Thyroid gland (tissue), 4 donors: ENCODE measurements around the gene TMEFF2. TPM values are rescaled to one million over a fixed set of nuclear protein-coding genes. Genes with fewer than 3 reads are reported as not detected.
"Not testable (repeated sequence)": the region's sequence is repeated elsewhere in the genome, so short reads cannot be mapped to it uniquely, and the experiment has no call there.

ENCODE experiments used
- DNase-seq, 2 donors: peaks; one replicate each; pipeline ENCODE4 v3.0.0-alpha.2; 2019
- H3K27ac ChIP-seq, 3 donors: fragments of 200-600 bp; sonication (generic); 1 replicate in 2 of 3; 2 replicates in 1 of 3; pipeline ENCODE4 v1.5.1; 2016 to 2019; ENCODE audit warnings: mild to moderate bottlenecking in 1 of 3, moderate library complexity in 1 of 3
- H3K27me3 ChIP-seq: fragments of 200-600 bp; sonication (generic); one replicate; pipeline ENCODE4 v1.5.1; 2019
- H3K36me3 ChIP-seq, 2 donors: fragments of 200-600 bp; sonication (generic); one replicate each; pipeline ENCODE4 v1.5.1; 2016 to 2019
- H3K4me1 ChIP-seq, 2 donors: fragments of 200-600 bp; sonication (generic); one replicate each; pipeline ENCODE4 v1.5.1; 2017 to 2019
- H3K4me3 ChIP-seq, 3 donors: fragments of 200-600 bp; sonication (generic); replicated peaks in 1 of 3; 1 replicate in 2 of 3; 2 replicates in 1 of 3; pipeline ENCODE4 v1.5.1; 2016; ENCODE audit warnings: mild to moderate bottlenecking in 1 of 3
- H3K9me3 ChIP-seq: fragments of 200-600 bp; sonication (generic); one replicate; pipeline ENCODE4 v1.5.1; 2017
- CTCF ChIP-seq, 6 experiments: fragments of 200-600 bp in 3 of 6; fragments of 450-650 bp in 3 of 6; sonication (generic) in 3 of 6; IDR thresholded peaks; one replicate each; pipeline ENCODE4 v1.5.1; 2016 to 2019; ENCODE audit warnings: antibody characterized with exemption in 6 of 6, mild to moderate bottlenecking in 2 of 6, inconsistent platforms in 1 of 6, moderate library complexity in 1 of 6
- POLR2A ChIP-seq, 2 donors: fragments of 450-650 bp; IDR thresholded peaks; one replicate each; pipeline ENCODE4 v1.6.1; 2017; ENCODE audit warnings: antibody characterized with exemption in 2 of 2, mild to moderate bottlenecking in 2 of 2, moderate library complexity in 1 of 2
- WGBS, 2 donors: methylation state at CpG; one replicate each; pipeline ENCODE4 v1.1.5; 2017; 5-methylcytosine and 5-hydroxymethylcytosine counted together
- intact Hi-C: fragments of 100-400 bp; cut with DNase I; formaldehyde crosslinking; loops from one replicate; pipeline ENCODE4 v1.15.1; 2023
- total RNA-seq, 4 donors: library from RNA; depleted of rRNA; stranded (reverse); fragments of >200 nt; gene quantifications; one replicate each; pipeline ENCODE4 v1.2.3, GENCODE V29; 2016

The TMEFF2 gene
- total RNA-seq, 4 donors from 2014 or later, result 0.11 TPM; not detected in 3

- Histone ChIP-seq H3K4me1 (peaks cover 12 to 19% of the 10 kb centered on the region in 2 donors), H3K27me3 (no peaks in the 10 kb centered on the region), H3K4me3 (no peak overlapping the region), H3K36me3 (no peaks in the 10 kb centered on the region), H3K27ac (peak overlapping the region; percentile 11 to 60 (median 31)), H3K9me3 (no peaks in the 10 kb centered on the region)
- intact Hi-C loops, result no loop called here
- 10 to 17% methylated on average over 4 of the region's 4 CpGs for WGBS, 2 donors
- TF ChIP-seq POLR2A (IDR thresholded peaks at IDR 0.05), result no peak
- TF ChIP-seq CTCF (IDR thresholded peaks at IDR 0.05), result no peak
- DNase-seq, result peak; percentile 84
Observed at GRCh38 chr2:191927319-191927867, 267.3 kb downstream of the TMEFF2 start.

DNA sequence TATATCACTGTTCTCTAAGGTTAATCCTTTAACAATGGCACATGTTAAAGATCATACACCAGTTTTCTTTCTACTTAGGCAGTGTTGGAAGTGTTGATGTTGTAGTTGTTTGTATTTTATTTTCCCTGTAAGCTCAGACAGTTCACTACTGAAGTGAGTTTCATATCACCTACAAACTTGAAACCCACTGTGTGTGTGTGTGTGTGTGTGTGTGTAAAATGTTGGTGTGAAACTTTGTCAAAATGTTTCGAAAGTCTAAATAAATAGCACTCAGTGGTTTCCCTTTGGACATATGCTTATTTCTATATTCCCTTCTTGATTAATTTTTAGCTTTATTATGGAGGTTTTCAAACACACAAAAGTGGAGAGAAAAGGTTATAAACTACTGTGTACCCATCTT lies 268.1 kb downstream of the TMEFF2 start:
- no peak overlapping the region for H3K4me3 ChIP-seq
- no peaks in the 10 kb centered on the region for H3K9me3 ChIP-seq
- TF ChIP-seq POLR2A (IDR thresholded peaks at IDR 0.05) (no peak), CTCF (IDR thresholded peaks at IDR 0.05) (no peak)
- no peaks in the 10 kb centered on the region for H3K36me3 ChIP-seq
- 94 to 98% methylated on average over 1 of the region's 1 CpG for WGBS, 2 donors
- no peak overlapping the region for H3K27ac ChIP-seq
- no peak for DNase-seq
- H3K27me3 ChIP-seq, result no peaks in the 10 kb centered on the region
- H3K4me1 ChIP-seq, result peaks cover 12 to 19% of the 10 kb centered on the region in 2 donors
- intact Hi-C loops, result no loop called here

DNA sequence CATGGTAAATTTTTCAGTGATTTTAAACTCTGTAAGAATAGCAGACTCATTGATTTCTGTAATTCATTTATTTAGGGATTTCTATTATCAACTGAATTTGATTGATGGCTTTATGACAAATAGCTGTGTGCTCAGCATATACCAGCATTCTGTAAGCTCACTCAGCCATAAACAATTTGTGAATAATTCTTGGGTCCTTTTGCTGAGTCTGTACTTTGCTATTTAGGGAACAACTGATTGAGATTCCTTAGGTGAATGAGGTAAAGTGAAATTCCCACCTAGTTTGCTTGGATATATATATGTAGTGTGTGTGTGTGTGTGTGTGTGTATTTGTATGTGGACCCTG lies 271.1 kb downstream of the TMEFF2 start:
- H3K27ac ChIP-seq, result no peak overlapping the region
- intact Hi-C loops, result no loop called here
- no peak for TF ChIP-seq CTCF (IDR thresholded peaks at IDR 0.05)
- H3K36me3 ChIP-seq, result no peaks in the 10 kb centered on the region
- H3K27me3 ChIP-seq, result no peaks in the 10 kb centered on the region
- no peak overlapping the region for H3K4me3 ChIP-seq
- H3K4me1 ChIP-seq, result peaks cover 12 to 17% of the 10 kb centered on the region in 2 donors
- DNase-seq, result no peak
- no peaks in the 10 kb centered on the region for H3K9me3 ChIP-seq

GRCh38 chr2:191922736-191923651 lies 271.7 kb downstream of the TMEFF2 start:
- Histone ChIP-seq H3K4me3 (no peak overlapping the region), H3K9me3 (no peaks in the 10 kb centered on the region), H3K27me3 (no peaks in the 10 kb centered on the region), H3K4me1 (peaks cover 6 to 11% of the 10 kb centered on the region in 2 donors), H3K27ac (no peak overlapping the region), H3K36me3 (no peaks in the 10 kb centered on the region)
- TF ChIP-seq POLR2A (IDR thresholded peaks at IDR 0.05) (no peak), CTCF (IDR thresholded peaks at IDR 0.05) (no peak)
- intact Hi-C loops, result no loop called here
- WGBS, 2 donors, result 97 to 98% methylated on average over 20 of the region's 20 CpGs
- no peak for DNase-seq

- H3K4me3 ChIP-seq, H3K27me3 ChIP-seq, DNase-seq, H3K4me1 ChIP-seq, H3K36me3 ChIP-seq, intact Hi-C loops, H3K9me3 ChIP-seq, H3K27ac ChIP-seq: not testable (repeated sequence)
- 97 to 98% methylated on average over 14 to 26 of the region's 32 CpGs for WGBS, 2 donors
Observed at GRCh38 chr2:191921650-191922049, 273.1 kb downstream of the TMEFF2 start.
